SKM-1 (cell line): ENCODE measurements around the gene SEZ6L.
A peak's percentile ranks its signal among the peaks of the same experiment; 100 is the strongest.
"Not testable (repeated sequence)": the region's sequence is repeated elsewhere in the genome, so short reads cannot be mapped to it uniquely, and the experiment has no call there.

Source experiments
- DNase-seq: peaks from one replicate; lab custom pipeline; 2025; ENCODE audit not compliant: unreplicated experiment; lab: John Stamatoyannopoulos, UW

SEZ6L gene

GRCh38 chr22:26377170-26377830, 208.0 kb downstream of the SEZ6L start:
- DNase-seq = no peak

- DNase-seq = no peak
These were observed 211.0 kb downstream of the SEZ6L start for GRCh38 chr22:26380072-26380830.

GRCh38 chr22:26382782-26383181, 213.5 kb downstream of the SEZ6L start:
- DNase-seq = no peak

DNA sequence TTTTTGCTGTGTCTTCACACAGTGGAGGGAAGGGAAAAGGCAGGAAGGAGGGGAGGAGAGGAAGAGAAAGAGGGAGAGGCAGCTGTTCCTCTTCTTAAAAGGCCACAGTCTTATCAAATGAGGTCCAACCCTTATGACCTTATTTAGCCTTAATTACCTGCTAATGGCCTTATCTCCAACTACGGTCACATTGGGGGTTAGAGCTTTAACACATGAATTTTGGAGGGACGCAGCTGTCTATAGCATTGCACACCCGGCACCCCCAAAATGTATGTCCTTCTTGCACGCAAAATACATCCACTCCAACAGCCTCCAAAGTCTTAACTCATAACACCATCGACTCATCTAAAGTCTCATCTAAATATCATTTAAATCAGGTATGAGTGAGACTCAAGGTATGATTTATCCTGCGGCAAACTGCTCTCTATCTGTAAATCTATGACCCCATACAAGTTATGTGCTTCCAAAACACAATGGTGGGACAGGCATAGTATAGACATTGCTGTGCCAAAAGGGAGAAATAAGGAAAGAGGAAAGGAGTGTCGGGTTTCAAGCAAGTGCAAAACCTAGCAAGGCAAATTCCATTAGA, 214.8 kb downstream of the SEZ6L start:
- DNase-seq = no peak

GRCh38 chr22:26385164-26385563, 215.9 kb downstream of the SEZ6L start:
- DNase-seq = no peak

DNA sequence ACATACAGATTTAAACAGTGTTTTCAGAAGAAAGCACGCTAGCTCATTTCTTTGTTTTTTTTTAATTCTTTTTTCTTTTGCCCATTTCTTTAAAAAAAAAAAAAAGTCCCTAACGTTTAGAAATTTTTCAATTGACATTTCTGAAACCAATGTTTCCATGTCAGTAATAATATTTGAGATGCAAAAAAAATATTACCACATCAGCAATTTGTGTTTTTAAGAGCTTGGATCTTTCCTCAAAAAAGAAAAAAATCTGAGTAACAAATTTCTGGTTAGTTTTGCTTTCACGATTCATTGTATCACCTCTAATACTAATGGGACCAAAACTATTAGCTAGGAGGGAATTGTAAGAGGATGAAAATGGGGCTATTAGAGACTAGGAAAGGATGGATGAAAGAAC, 219.9 kb downstream of the SEZ6L start:
- no peak for DNase-seq

- no peak for DNase-seq
These were observed 221.8 kb downstream of the SEZ6L start for GRCh38 chr22:26391091-26391490.

GRCh38 chr22:26391623-26392022, 222.4 kb downstream of the SEZ6L start:
- DNase-seq = no peak

DNA sequence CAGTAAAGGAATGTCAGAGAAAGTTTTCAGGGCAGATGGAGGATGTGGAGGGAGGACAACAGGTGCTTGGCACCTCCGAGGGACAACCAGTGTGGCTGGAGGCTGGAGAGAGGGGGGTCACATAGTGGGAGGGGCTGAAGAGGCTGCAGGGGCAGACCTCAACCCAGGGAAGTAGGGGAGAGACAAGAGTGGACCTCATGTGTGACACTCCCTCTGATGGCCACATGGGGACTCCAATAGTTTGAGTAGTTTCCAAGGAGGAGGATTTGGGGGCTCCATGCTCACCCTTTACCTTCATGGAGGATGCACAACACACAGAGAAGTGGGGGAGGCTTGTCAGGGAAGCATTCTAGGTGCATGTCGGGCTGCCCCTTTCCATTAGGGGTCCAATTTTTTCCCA, 224.7 kb downstream of the SEZ6L start:
- no peak for DNase-seq

DNA sequence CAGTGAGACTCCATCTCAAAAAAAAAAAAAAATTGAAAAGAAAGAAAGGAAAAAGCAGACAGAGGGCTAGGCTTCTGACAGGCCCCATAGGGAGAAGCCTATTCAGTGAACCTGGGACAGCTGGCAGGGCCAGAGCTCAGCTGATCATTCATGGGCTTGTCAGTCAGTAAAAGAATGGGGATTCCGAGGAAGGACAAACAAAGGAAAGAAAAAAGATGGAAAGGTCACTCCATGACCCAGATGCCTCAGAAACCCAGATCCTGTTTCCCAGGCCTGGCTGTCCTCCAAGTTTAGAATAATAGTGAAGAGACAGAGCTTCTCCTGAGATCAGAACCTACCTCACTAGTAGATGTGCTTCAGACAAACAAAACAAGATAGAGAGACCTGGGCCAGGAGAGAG, 225.5 kb downstream of the SEZ6L start:
- no peak for DNase-seq

GRCh38 chr22:26395926-26396325, 226.7 kb downstream of the SEZ6L start:
- no peak for DNase-seq

GRCh38 chr22:26398741-26399153, 229.5 kb downstream of the SEZ6L start:
- DNase-seq = peak; percentile 25

DNA sequence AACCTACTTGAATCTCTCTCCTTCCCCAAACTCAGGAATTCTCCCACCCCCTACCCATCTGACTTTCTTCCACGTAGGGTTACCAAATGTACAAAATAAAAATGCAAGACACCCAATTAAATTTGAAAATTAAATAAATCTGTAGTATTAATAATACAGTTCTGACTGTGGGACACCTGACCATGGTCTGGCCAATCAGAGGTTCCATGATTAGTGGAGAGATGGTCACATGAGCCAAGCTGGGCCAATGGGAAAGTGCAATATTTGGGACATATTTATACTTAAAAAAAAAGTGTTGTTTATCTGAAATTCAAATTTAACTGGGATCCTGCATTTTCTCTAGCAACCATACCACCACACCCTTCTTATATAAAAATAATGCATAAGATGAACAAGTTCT, 230.0 kb downstream of the SEZ6L start:
- no peak for DNase-seq

DNA sequence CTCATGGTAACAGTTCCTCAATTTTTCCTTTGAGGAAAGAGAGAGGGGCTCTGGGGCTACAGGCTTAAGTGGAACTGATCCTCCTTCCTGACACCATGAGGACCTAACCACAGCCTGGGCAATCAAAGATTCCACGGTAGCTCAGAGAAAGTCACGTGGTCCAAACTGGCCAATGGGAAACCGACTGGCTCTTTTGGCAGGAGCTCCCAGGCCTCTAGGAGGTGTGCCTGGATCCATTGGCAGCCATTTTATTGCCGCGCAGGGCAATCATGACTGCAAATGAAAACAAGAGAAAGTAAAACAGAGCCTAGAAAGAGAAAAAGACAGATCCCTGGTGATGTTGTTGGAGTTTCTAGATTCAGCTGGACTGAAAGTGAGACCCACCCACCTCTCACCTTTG, 232.5 kb downstream of the SEZ6L start:
- DNase-seq = no peak

- DNase-seq = peak; percentile 58
These were observed 235.7 kb downstream of the SEZ6L start for GRCh38 chr22:26404851-26405421.

DNA sequence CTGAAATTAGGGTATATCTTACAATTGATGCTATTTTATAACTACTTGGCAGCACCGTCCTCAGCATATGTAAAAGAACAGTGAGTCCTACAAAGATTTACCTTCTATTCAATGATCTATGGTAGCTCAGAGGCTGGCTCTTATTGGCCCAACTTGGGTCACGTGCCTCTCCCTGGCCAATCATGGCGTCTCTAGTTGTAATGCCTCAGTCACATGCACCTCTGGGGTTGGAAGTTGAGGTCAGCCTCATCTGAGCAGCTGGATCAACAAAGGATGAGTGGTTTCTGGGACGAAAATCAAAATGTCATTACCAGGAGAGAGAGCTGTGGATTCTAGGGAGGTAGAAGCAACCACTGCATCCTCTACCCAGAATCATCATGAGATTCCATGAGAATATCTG, 236.9 kb downstream of the SEZ6L start:
- no peak for DNase-seq

- DNase-seq = not testable (repeated sequence)
These were observed 239.4 kb downstream of the SEZ6L start for GRCh38 chr22:26408562-26409220.

DNA sequence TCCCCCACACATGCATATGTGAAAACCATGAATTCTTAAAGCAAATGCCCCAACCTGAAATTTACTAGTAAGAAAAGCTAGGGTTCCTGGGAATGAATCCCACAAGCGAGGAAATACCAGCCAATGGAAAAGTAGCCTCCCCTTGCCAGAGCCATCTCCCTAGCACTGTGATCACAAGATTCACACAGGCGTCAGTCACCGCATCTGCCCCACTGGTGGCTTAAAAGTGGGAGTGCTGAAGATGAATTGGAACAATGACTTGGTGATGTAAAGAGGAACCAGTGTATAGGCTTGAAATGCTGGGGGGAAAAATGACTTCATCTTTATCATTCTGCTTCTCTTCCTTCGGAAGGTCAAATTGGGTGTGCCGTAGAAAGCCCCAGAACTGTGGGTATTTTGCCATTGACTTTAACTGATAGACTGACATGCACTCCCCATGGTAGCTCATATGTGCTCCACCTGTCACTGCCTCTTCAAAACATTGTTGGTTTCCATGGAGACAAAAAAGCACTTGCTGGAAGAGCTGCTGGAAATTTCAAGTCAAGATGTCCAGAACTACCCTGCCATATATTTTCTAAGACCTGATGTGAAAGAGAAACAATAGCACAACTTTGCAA, 240.6 kb downstream of the SEZ6L start:
- no peak for DNase-seq

GRCh38 chr22:26410386-26410785, 241.1 kb downstream of the SEZ6L start:
- DNase-seq = no peak

DNA sequence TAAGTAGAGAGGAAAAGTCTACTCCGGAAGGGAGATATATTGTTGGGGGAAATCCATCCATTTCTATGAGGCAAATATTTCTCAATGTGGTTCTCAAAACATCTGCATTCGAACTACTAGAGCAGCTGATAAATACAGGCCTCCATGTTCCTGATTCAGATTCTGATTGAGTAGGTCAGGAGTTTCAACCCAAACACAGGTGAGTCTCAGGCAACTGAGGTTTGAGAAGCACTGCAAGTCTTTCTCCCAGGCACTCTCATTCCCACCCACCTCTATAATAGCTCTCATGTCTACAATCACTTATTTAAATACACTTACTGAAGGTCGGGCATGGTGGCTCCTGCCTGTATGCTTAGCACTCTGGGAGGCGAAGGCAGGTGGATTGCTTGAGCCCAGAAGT, 245.1 kb downstream of the SEZ6L start:
- no peak for DNase-seq

- no peak for DNase-seq
These were observed 247.0 kb downstream of the SEZ6L start for GRCh38 chr22:26416256-26416655.
